GM19468 (cell line): ENCODE data around the gene ELOVL3.
"Not testable (repeated sequence)": the region's sequence is repeated elsewhere in the genome, so short reads cannot be mapped to it uniquely, and the experiment has no call there.

ENCODE experiments used
- ATAC-seq: cut with Tn5 transposase; IDR thresholded peaks from one replicate; pipeline ENCODE4 v1.9.1; 2021; ENCODE audit warnings: mild to moderate bottlenecking, moderate library complexity, moderate number of reproducible peaks; ENCODE audit not compliant: unreplicated experiment; ENCODE audit errors: extremely low read depth

ELOVL3 gene

GRCh38 chr10:102246261-102246660 is 20.2 kb downstream of the ELOVL3 start:
- ATAC-seq = no peak

GRCh38 chr10:102247734-102248133 is 21.6 kb downstream of the ELOVL3 start:
- no peak for ATAC-seq

- ATAC-seq = not testable (repeated sequence)
Measured at GRCh38 chr10:102252508-102252907, 26.4 kb downstream of the ELOVL3 start.

- ATAC-seq = no peak
Measured at GRCh38 chr10:102254426-102254825, 28.3 kb downstream of the ELOVL3 start.

GRCh38 chr10:102255404-102255803 is 29.3 kb downstream of the ELOVL3 start:
- no peak for ATAC-seq

- ATAC-seq = no peak
Measured at GRCh38 chr10:102261196-102261595, 35.1 kb downstream of the ELOVL3 start.

GRCh38 chr10:102261842-102262241 is 35.7 kb downstream of the ELOVL3 start:
- no peak for ATAC-seq

- no peak for ATAC-seq
Measured at GRCh38 chr10:102262744-102263370, 36.8 kb downstream of the ELOVL3 start.

- no peak for ATAC-seq
Measured at GRCh38 chr10:102264371-102264770, 38.3 kb downstream of the ELOVL3 start.

- no peak for ATAC-seq
Measured at GRCh38 chr10:102266670-102267069, 40.6 kb downstream of the ELOVL3 start.

- no peak for ATAC-seq
Measured at GRCh38 chr10:102267748-102268147, 41.6 kb downstream of the ELOVL3 start.

GRCh38 chr10:102268375-102268888 is 42.3 kb downstream of the ELOVL3 start:
- no peak for ATAC-seq

- ATAC-seq = no peak
Measured at GRCh38 chr10:102269017-102269416, 42.9 kb downstream of the ELOVL3 start.

- no peak for ATAC-seq
Measured at GRCh38 chr10:102274062-102274461, 48.0 kb downstream of the ELOVL3 start.

GRCh38 chr10:102275343-102275742 is 49.2 kb downstream of the ELOVL3 start:
- no peak for ATAC-seq

GRCh38 chr10:102279104-102279503 is 53.0 kb downstream of the ELOVL3 start:
- no peak for ATAC-seq
